HG03558 (cell line): ENCODE data around the gene GSTM4.

ENCODE experiments used
- ATAC-seq: cut with Tn5 transposase; IDR thresholded peaks from one replicate; pipeline ENCODE4 v1.9.1; 2021; ENCODE audit warnings: moderate number of reproducible peaks; ENCODE audit not compliant: unreplicated experiment; ENCODE audit errors: extremely low read depth

GSTM4 gene

GRCh38 chr1:109655615-109656519 is at the start of gene GSTM4:
GSTM4 (plus strand) TSS chr1:109656099; CDS start chr1:109656390, 291 bp downstream.
- peak; percentile 38 for ATAC-seq

- ATAC-seq = no peak
Measured at GRCh38 chr1:109609881-109610280, 46.0 kb upstream of the GSTM4 start.

- ATAC-seq = no peak
Measured at GRCh38 chr1:109610609-109611307, 45.1 kb upstream of the GSTM4 start.

- no peak for ATAC-seq
Measured at GRCh38 chr1:109611308-109611990, 44.5 kb upstream of the GSTM4 start.

GRCh38 chr1:109613361-109614147 is 42.3 kb upstream of the GSTM4 start:
- no peak for ATAC-seq

GRCh38 chr1:109615879-109616278 is 40.0 kb upstream of the GSTM4 start:
- no peak for ATAC-seq

- no peak for ATAC-seq
Measured at GRCh38 chr1:109616391-109616790, 39.5 kb upstream of the GSTM4 start.

- no peak for ATAC-seq
Measured at GRCh38 chr1:109617291-109617801, 38.6 kb upstream of the GSTM4 start.

GRCh38 chr1:109618661-109619575 is 37.0 kb upstream of the GSTM4 start:
- no peak for ATAC-seq

- no peak for ATAC-seq
Measured at GRCh38 chr1:109619576-109620400, 36.1 kb upstream of the GSTM4 start, which contains the start of the genes AMPD2 and GNAT2. AMPD2 (plus strand) TSS chr1:109619837; CDS start chr1:109621176, 1,339 bp downstream. GNAT2 (minus strand) TSS chr1:109619616; CDS start chr1:109612870, 6,746 bp downstream.

- no peak for ATAC-seq
Measured at GRCh38 chr1:109620401-109620791, 35.5 kb upstream of the GSTM4 start.

GRCh38 chr1:109620841-109621286 is 35.0 kb upstream of the GSTM4 start:
- peak; percentile 67 for ATAC-seq

GRCh38 chr1:109621379-109622136 is 34.3 kb upstream of the GSTM4 start:
- ATAC-seq = no peak

GRCh38 chr1:109622137-109622892 is 33.6 kb upstream of the GSTM4 start:
- ATAC-seq = no peak

- no peak for ATAC-seq
Measured at GRCh38 chr1:109622895-109623294, 33.0 kb upstream of the GSTM4 start.

- no peak for ATAC-seq
Measured at GRCh38 chr1:109623601-109624161, 32.2 kb upstream of the GSTM4 start.
